HG03575 (cell line): ENCODE measurements around the gene IKZF4.
"Not testable (repeated sequence)": the region's sequence is repeated elsewhere in the genome, so short reads cannot be mapped to it uniquely, and the experiment has no call there.

Source experiments
- ATAC-seq: cut with Tn5 transposase; IDR thresholded peaks from one replicate; pipeline ENCODE4 v1.9.1; 2021; ENCODE audit not compliant: unreplicated experiment, insufficient number of reproducible peaks, low FRiP score; ENCODE audit errors: extremely low read depth

The IKZF4 gene

GRCh38 chr12:56031987-56032386 is 11.1 kb downstream of the IKZF4 start:
- ATAC-seq = no peak

DNA sequence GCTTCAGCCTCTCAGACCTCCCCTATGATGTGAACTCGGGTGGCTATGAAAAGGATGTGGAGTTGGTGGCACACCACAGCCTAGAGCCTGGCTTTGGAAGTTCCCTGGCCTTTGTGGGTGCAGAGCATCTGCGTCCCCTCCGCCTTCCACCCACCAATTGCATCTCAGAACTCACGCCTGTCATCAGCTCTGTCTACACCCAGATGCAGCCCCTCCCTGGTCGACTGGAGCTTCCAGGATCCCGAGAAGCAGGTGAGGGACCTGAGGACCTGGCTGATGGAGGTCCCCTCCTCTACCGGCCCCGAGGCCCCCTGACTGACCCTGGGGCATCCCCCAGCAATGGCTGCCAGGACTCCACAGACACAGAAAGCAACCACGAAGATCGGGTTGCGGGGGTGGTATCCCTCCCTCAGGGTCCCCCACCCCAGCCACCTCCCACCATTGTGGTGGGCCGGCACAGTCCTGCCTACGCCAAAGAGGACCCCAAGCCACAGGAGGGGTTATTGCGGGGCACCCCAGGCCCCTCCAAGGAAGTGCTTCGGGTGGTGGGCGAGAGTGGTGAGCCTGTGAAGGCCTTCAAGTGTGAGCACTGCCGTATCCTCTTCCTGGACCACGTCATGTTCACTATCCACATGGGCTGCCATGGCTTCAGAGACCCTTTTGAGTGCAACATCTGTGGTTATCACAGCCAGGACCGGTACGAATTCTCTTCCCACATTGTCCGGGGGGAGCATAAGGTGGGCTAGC is 13.9 kb downstream of the IKZF4 start:
- no peak for ATAC-seq

- no peak for ATAC-seq
These were observed 16.3 kb downstream of the IKZF4 start for GRCh38 chr12:56037161-56037560.

DNA sequence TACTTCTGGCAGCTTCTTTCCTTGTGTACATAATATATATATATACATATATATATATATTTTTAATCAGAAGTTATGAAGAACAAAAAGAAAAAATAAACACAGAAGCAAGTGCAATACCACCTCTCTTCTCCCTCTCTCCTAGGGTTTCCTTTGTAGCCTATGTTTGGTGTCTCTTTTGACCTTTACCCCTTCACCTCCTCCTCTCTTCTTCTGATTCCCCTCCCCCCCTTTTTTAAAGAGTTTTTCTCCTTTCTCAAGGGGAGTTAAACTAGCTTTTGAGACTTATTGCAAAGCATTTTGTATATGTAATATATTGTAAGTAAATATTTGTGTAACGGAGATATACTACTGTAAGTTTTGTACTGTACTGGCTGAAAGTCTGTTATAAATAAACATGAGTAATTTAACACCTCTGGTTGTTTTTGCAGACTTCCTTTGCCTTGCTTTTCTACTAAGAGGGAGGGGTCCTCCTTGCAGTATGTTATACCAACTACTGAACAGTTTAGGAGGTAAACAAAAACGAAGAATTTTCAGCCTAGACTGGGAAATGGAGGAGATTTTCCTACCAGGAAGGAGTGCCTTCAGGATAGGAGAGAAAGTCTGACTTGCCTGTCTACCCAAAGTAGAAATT is 17.3 kb downstream of the IKZF4 start:
- no peak for ATAC-seq

DNA sequence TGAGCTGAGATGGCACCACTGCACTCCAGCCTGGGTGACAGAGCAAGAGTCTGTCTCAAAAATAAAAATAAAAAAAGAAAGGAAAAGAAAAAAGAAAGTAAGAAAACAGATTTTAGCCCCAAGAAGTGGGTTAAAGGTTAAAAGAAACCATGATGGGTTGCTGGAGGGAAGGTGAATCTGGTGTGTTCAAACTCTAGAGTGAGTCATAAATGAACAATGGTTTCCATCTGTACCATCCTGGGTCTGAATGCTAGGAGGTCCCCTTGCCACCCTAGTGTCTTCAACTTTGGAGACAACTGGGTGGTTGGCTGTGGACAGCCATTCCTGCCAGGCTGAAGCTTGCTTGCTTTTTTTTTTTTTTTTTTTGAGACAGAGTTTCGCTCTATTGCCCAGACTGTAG is 19.3 kb downstream of the IKZF4 start:
- no peak for ATAC-seq

DNA sequence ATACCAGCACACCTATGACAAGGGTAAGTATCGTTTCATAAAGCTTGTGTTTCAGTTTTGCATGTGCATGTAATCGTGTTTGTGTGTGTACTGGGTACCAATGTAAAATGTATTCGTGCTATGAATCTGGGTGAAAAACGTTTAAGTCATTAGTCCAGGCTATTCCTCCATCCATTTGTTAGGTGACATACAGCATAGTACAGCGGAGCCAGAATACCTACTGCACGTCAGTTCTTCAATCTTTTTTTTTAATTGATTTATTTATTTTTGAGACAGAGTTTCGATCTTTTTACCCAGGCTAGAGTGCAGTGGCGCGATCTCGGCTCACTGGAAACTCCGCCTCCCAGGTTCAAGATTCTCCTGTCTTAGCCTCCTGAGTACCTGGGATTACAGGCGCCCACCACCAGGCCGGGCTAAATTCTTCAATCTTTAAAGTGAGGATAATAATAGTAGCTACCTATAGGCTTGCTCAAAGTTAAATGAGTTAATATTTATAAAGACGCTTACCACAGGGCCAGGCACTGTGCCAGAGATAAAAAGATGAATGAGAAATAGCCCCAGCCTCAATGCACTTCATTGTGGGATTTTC is 20.2 kb downstream of the IKZF4 start:
- no peak for ATAC-seq

- ATAC-seq = peak; percentile 67
These were observed 20.9 kb downstream of the IKZF4 start, which contains the start of gene RPS26 for GRCh38 chr12:56041552-56042429. TSS of gene RPS26 (plus strand) at chr12:56041918. CDS start at chr12:56042167, 249 bp downstream.

GRCh38 chr12:56042430-56042813 is 21.6 kb downstream of the IKZF4 start:
- ATAC-seq = not testable (repeated sequence)

GRCh38 chr12:56042843-56043242 is 22.0 kb downstream of the IKZF4 start:
- ATAC-seq = no peak

DNA sequence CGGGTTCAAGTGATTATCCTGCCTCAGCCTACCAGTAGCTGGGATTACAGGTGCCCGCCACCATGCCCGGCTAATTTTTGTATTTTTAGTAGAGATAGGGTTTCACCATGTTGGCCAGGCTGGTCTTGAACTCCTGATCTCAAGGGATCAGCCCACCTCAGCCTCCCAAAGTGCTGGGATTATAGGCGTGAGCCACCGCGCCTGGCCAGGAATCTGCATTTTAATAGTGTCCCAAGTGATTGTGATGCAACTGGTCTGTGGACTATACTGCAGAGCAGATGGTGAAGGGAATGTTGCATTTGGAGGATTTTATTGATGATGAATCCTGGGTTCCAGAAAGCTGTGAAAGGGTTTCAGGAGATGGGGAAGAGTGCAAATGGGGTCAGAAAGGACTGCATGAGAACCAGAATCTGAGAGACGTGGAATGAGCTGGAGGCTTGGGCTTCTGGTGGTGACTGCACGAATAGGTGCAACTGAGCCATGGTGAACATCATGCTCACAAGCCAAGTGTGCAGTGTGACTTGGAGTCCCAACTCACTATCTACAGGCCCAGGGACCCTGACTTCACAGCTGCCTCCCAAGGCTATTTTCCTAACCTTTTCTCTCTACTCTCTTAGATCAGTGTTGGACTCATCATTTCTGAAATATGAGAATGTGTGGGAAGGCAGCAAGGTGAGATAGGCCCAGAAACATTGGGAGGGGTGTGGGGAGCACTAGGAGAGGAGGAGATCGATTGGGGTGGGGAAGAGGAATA is 25.4 kb downstream of the IKZF4 start:
- ATAC-seq = no peak

GRCh38 chr12:56053407-56053893 is 32.6 kb downstream of the IKZF4 start:
- no peak for ATAC-seq

DNA sequence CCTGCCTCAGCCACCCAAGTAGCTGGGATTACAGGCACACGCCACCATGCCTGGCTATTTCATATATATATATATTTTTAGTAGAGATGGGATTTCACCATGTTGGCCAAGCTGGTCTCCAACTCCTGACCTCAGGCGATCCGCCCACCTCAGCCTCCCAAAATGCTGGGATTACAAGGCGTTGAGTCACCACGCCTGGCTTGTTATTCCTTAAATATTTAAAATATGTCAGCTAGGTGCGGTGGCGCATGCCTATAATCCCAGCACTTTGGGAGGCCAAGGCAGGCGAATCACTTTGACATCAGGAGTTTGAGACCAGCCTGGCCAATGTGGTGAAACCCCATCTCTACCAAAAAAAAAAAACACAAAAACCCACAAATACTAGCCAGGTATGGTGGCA is 39.1 kb downstream of the IKZF4 start:
- ATAC-seq = not testable (repeated sequence)

- no peak for ATAC-seq
These were observed 41.1 kb downstream of the IKZF4 start for GRCh38 chr12:56061982-56062381.

- no peak for ATAC-seq
These were observed 42.2 kb downstream of the IKZF4 start for GRCh38 chr12:56062996-56063395.

GRCh38 chr12:56071648-56072047 is 50.8 kb downstream of the IKZF4 start:
- ATAC-seq = no peak

GRCh38 chr12:56074396-56074795 is 53.6 kb downstream of the IKZF4 start:
- no peak for ATAC-seq

DNA sequence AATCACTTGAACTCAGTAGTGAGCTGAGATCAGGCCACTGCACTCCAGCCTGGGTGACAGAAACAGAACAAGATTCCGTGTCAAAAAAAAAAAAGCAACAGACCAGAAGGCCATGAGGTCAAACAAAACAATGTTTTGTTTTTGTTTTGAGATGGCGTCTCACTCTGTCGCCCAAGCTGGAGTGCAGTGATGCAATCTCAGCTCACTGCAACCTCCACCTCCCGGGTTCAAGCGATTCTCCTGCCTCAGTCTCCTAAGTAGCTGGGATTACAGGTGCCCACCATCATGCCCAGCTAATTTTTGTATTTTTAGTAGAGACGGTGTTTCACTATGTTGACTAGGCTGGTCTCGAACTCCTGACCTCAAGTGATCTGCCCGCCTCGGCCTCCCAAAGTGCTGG is 57.1 kb downstream of the IKZF4 start:
- ATAC-seq = not testable (repeated sequence)

DNA sequence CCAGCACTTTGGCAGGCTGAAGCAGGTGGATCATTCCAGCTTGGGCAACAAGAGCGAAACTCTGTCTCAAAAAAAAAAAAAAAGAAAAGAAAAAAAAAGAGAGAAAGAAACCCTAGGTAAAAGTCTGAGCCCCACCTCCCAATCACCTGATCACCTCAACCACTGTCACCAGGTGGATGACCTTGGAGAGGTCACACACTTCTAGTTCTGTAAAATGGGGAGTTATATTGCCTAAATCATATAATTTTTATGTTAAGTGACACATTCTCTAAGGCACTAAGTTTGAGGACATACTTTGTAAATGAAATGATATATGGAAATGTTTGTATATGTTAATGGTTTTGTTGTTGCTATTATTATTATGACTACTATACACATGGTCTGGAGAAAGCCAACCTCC is 57.6 kb downstream of the IKZF4 start:
- no peak for ATAC-seq
